ENCODE measurements around the gene RPL39L. TPM values are rescaled to one million over a fixed set of nuclear protein-coding genes. Genes with fewer than 3 reads are reported as not detected.

Gene RPL39L
- total RNA-seq, 1 donor from 2014 or later = 2.9 TPM

- Histone ChIP-seq H3K36me3 (no peaks in the 10 kb centered on the region), H3K27ac (replicated peaks) (peak overlapping the region; percentile 49), H3K4me1 (peaks cover 12% of the 10 kb centered on the region), H3K9me3 (replicated peaks) (peaks cover 31% of the 10 kb centered on the region), H3K27me3 (ENCODE audit: low read depth) (no peaks in the 10 kb centered on the region), H3K4me3 (no peak overlapping the region)
- intact Hi-C loops (cut with micrococcal nuclease) = no loop called here
- DNase-seq = no peak
- TF ChIP-seq, protein P1, sequence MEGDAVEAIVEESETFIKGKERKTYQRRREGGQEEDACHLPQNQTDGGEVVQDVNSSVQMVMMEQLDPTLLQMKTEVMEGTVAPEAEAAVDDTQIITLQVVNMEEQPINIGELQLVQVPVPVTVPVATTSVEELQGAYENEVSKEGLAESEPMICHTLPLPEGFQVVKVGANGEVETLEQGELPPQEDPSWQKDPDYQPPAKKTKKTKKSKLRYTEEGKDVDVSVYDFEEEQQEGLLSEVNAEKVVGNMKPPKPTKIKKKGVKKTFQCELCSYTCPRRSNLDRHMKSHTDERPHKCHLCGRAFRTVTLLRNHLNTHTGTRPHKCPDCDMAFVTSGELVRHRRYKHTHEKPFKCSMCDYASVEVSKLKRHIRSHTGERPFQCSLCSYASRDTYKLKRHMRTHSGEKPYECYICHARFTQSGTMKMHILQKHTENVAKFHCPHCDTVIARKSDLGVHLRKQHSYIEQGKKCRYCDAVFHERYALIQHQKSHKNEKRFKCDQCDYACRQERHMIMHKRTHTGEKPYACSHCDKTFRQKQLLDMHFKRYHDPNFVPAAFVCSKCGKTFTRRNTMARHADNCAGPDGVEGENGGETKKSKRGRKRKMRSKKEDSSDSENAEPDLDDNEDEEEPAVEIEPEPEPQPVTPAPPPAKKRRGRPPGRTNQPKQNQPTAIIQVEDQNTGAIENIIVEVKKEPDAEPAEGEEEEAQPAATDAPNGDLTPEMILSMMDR (IDR thresholded peaks at IDR 0.05; ENCODE audit: borderline replicate concordance) = no peak
Observed at GRCh38 chr3:187084580-187084979, 54.7 kb downstream of the RPL39L start.

DNA sequence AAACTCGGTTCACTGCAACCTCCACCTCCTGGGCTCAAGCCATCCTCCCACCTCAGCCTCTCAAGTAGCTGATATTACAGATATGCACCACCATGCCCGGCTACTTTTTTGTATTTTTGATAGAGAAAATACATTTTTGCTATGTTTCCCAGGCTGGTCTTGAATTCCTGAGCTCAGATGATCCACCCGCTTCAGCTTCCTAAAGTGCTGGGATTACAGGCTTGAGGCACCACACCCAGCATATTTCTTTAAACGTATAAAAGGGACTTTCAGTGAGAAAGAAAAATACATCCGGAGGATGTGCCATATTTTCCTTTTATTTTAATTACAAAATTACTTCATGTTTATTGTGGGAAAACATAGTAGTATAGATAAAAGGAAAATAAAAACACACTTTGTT lies 55.2 kb downstream of the RPL39L start:
- Histone ChIP-seq H3K4me1 (peaks cover 12% of the 10 kb centered on the region), H3K36me3 (no peaks in the 10 kb centered on the region), H3K27me3 (ENCODE audit: low read depth) (no peaks in the 10 kb centered on the region), H3K4me3 (no peak overlapping the region), H3K9me3 (replicated peaks) (peaks cover 27% of the 10 kb centered on the region), H3K27ac (replicated peaks) (peak overlapping the region; percentile 49)
- intact Hi-C loops (cut with micrococcal nuclease) = no loop called here
- TF ChIP-seq, protein P1 (IDR thresholded peaks at IDR 0.05; ENCODE audit: borderline replicate concordance) = no peak
- no peak for DNase-seq

DNA sequence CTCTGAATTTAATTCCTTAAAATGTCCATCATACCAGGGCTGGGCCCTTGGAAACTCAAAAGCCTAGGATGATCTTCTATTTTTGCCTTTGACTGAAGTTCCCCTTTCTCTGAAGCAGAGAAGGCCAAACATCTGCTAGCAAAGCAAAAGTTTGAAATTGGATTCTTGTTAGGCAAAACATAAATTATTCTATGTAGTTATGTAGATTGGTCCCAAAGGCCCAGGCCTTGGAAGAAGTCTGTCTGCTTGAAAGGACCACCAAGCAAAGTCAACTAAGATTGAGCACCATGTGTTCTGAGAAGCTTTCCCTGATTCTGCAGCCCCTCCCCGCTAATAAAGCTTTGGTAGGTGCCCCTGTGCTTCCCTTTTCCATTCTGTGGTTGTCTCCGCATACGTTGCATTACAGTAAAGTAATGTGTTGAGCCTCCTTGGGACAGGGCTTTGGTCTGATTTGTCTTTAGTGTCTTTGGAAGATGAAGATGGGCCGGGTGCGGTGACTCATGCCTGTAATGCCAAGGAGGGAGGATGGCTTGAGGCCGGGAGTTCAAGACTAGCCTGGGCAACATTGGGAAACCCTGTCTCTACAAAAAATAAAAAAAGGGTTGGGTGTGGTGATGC lies 56.4 kb downstream of the RPL39L start:
- intact Hi-C loops (cut with micrococcal nuclease) = no loop called here
- Histone ChIP-seq H3K27me3 (ENCODE audit: low read depth) (no peaks in the 10 kb centered on the region), H3K36me3 (peaks cover 7% of the 10 kb centered on the region), H3K9me3 (replicated peaks) (peaks cover 14% of the 10 kb centered on the region), H3K4me3 (no peak overlapping the region), H3K27ac (replicated peaks) (no peak overlapping the region), H3K4me1 (peaks cover 12% of the 10 kb centered on the region)
- DNase-seq = no peak
- TF ChIP-seq, protein P1 (IDR thresholded peaks at IDR 0.05; ENCODE audit: borderline replicate concordance) = no peak

- Histone ChIP-seq H3K9me3 (replicated peaks) (no peaks in the 10 kb centered on the region), H3K4me3 (no peak overlapping the region), H3K4me1 (peaks cover 12% of the 10 kb centered on the region), H3K36me3 (peaks cover 27% of the 10 kb centered on the region), H3K27me3 (ENCODE audit: low read depth) (no peaks in the 10 kb centered on the region), H3K27ac (replicated peaks) (no peak overlapping the region)
- DNase-seq = no peak
- TF ChIP-seq, protein P1 (IDR thresholded peaks at IDR 0.05; ENCODE audit: borderline replicate concordance) = no peak
- intact Hi-C loops (cut with micrococcal nuclease) = no loop called here
Observed at GRCh38 chr3:187080799-187081450, 58.4 kb downstream of the RPL39L start.

GRCh38 chr3:187079090-187080022 lies 59.9 kb downstream of the RPL39L start:
- Histone ChIP-seq H3K36me3 (peaks cover 43% of the 10 kb centered on the region), H3K4me1 (no peaks in the 10 kb centered on the region), H3K4me3 (no peak overlapping the region), H3K27ac (replicated peaks) (no peak overlapping the region), H3K27me3 (ENCODE audit: low read depth) (no peaks in the 10 kb centered on the region), H3K9me3 (replicated peaks) (no peaks in the 10 kb centered on the region)
- DNase-seq = no peak
- intact Hi-C loops (cut with micrococcal nuclease) = no loop called here
- TF ChIP-seq, protein P1 (IDR thresholded peaks at IDR 0.05; ENCODE audit: borderline replicate concordance) = no peak

Data from left ventricle myocardium inferior (tissue), 1 donor.